ENCODE data around the gene LRRTM4. TPM values are rescaled to one million over a fixed set of nuclear protein-coding genes. Genes with fewer than 3 reads are reported as not detected.

Gene LRRTM4
- polyA plus RNA-seq, 1 donor (not counting 4 experiments of a cell fraction or from before 2014, with no cell fraction given), result not detected

- H3K4me1 ChIP-seq (ENCODE audit: control insufficient read depth, extremely low read depth, insufficient read depth, low read length), result no peaks in the 10 kb centered on the region
- no peak overlapping the region for H3K4me3 ChIP-seq (ENCODE audit: control insufficient read depth in 2 of 3, extremely low read depth in 1 of 3, insufficient read depth in 2 of 3, low read depth in 1 of 3, low read length in 3 of 3)
- no peak for TF ChIP-seq EZH2 (IDR thresholded peaks at IDR 0.05; ENCODE audit: low read length)
- no peak for TF ChIP-seq CTCF (optimal IDR thresholded peaks at IDR 0.05 in 1 of 3, IDR thresholded peaks at IDR 0.05 in 1 of 3, conservative IDR thresholded peaks at IDR 0.05 in 1 of 3; ENCODE audit: extremely low read depth in 1 of 3, insufficient read depth in 2 of 3, low read length in 3 of 3)
- H3K27ac ChIP-seq (ENCODE audit: control insufficient read depth, insufficient read depth, low read length), result no peak overlapping the region
- H3K36me3 ChIP-seq (ENCODE audit: control insufficient read depth in 2 of 2, extremely low read depth in 1 of 2, insufficient read depth in 2 of 2, low read length in 2 of 2), result no peaks in the 10 kb centered on the region
- H3K9me3 ChIP-seq (ENCODE audit: control insufficient read depth, low read depth, low read length), result no peaks in the 10 kb centered on the region
- no peak overlapping the region for H3K4me2 ChIP-seq (ENCODE audit: control insufficient read depth, extremely low read depth, insufficient read depth, low read depth, low read length)
- no peak overlapping the region for H3K9ac ChIP-seq (ENCODE audit: control insufficient read depth, extremely low read depth, insufficient read depth, low read length)
- dilution Hi-C loops (cut with MboI; ENCODE audit: extremely low pct_ligation_motif_present, low sequenced_read_pairs), result no loop called here
- no peaks in the 10 kb centered on the region for H3K9me1 ChIP-seq (ENCODE audit: control insufficient read depth, extremely low read depth, insufficient read depth, low read length)
- no peaks in the 10 kb centered on the region for H3K27me3 ChIP-seq (ENCODE audit: control insufficient read depth, extremely low read depth, insufficient read depth, low read length)
- H2AFZ ChIP-seq (ENCODE audit: control insufficient read depth, low read length), result no peak overlapping the region
- DNase-seq (ENCODE audit: low read depth, low spot score), result no peak
- no peak for FAIRE-seq
- H4K20me1 ChIP-seq (ENCODE audit: control insufficient read depth, extremely low read depth, insufficient read depth, low read length), result no peaks in the 10 kb centered on the region
- no peaks in the 10 kb centered on the region for H3K79me2 ChIP-seq (ENCODE audit: control insufficient read depth, insufficient read depth, low read length)
Observed at GRCh38 chr2:76977846-76978727, 544.1 kb downstream of the LRRTM4 start.

GRCh38 chr2:76975752-76976151 is 546.4 kb downstream of the LRRTM4 start:
- DNase-seq (ENCODE audit: low read depth, low spot score), result no peak
- H3K9me3 ChIP-seq (ENCODE audit: control insufficient read depth, low read depth, low read length), result no peaks in the 10 kb centered on the region
- no peaks in the 10 kb centered on the region for H3K79me2 ChIP-seq (ENCODE audit: control insufficient read depth, insufficient read depth, low read length)
- no peaks in the 10 kb centered on the region for H4K20me1 ChIP-seq (ENCODE audit: control insufficient read depth, extremely low read depth, insufficient read depth, low read length)
- no peak overlapping the region for H3K9ac ChIP-seq (ENCODE audit: control insufficient read depth, extremely low read depth, insufficient read depth, low read length)
- FAIRE-seq, result no peak
- H3K4me3 ChIP-seq (ENCODE audit: control insufficient read depth in 2 of 3, extremely low read depth in 1 of 3, insufficient read depth in 2 of 3, low read depth in 1 of 3, low read length in 3 of 3), result no peak overlapping the region
- no peak overlapping the region for H3K27ac ChIP-seq (ENCODE audit: control insufficient read depth, insufficient read depth, low read length)
- no peaks in the 10 kb centered on the region for H3K4me1 ChIP-seq (ENCODE audit: control insufficient read depth, extremely low read depth, insufficient read depth, low read length)
- dilution Hi-C loops (cut with MboI; ENCODE audit: extremely low pct_ligation_motif_present, low sequenced_read_pairs), result no loop called here
- no peak overlapping the region for H2AFZ ChIP-seq (ENCODE audit: control insufficient read depth, low read length)
- no peaks in the 10 kb centered on the region for H3K36me3 ChIP-seq (ENCODE audit: control insufficient read depth in 2 of 2, extremely low read depth in 1 of 2, insufficient read depth in 2 of 2, low read length in 2 of 2)
- no peaks in the 10 kb centered on the region for H3K9me1 ChIP-seq (ENCODE audit: control insufficient read depth, extremely low read depth, insufficient read depth, low read length)
- no peak for TF ChIP-seq CTCF (optimal IDR thresholded peaks at IDR 0.05 in 1 of 3, IDR thresholded peaks at IDR 0.05 in 1 of 3, conservative IDR thresholded peaks at IDR 0.05 in 1 of 3; ENCODE audit: extremely low read depth in 1 of 3, insufficient read depth in 2 of 3, low read length in 3 of 3)
- TF ChIP-seq EZH2 (IDR thresholded peaks at IDR 0.05; ENCODE audit: low read length), result no peak
- no peak overlapping the region for H3K4me2 ChIP-seq (ENCODE audit: control insufficient read depth, extremely low read depth, insufficient read depth, low read depth, low read length)
- no peaks in the 10 kb centered on the region for H3K27me3 ChIP-seq (ENCODE audit: control insufficient read depth, extremely low read depth, insufficient read depth, low read length)
